ENCODE data around the gene FHIT. TPM values are rescaled to one million over a fixed set of nuclear protein-coding genes. Genes with fewer than 3 reads are reported as not detected.

Gene FHIT
- total RNA-seq, 1 experiment from 2014 or later: 20.1 TPM

- CTCF ChIA-PET: interaction anchor here (0.5 to 7.0 kb wide), 44 partner anchors 7 to 1360 kb away, joined by 3 to 124 read pairs (median 4); no protein-coding TSS in a partner anchor
- Mint-ChIP-seq H3K9me3 (ENCODE audit: unreplicated experiment) (no peaks in the 10 kb centered on the region), H3K4me1 (ENCODE audit: insufficient read depth, unreplicated experiment) (peaks cover 6% of the 10 kb centered on the region), H3K4me3 (ENCODE audit: unreplicated experiment) (no peak overlapping the region), H3K27me3 (ENCODE audit: insufficient read depth, unreplicated experiment) (no peaks in the 10 kb centered on the region), H3K36me3 (ENCODE audit: insufficient read depth, unreplicated experiment) (no peaks in the 10 kb centered on the region), H3K27ac (ENCODE audit: low read depth, unreplicated experiment) (no peak overlapping the region)
- POLR2A ChIA-PET: interaction anchor here (0.6 to 1.2 kb wide), 4 partner anchors 11 to 1525 kb away, joined by 3 to 5 read pairs (median 4); no protein-coding TSS in a partner anchor
- DNase-seq (ENCODE audit: unreplicated experiment): no peak
- intact Hi-C loops (cut with micrococcal nuclease): loop anchor here (1.0 to 2.0 kb wide), 7 partner anchors 48 to 1216 kb away; no protein-coding TSS in a partner anchor
- no TSS peak for BruUV-seq (replicated peaks)
- TF ChIP-seq CTCF (IDR thresholded peaks at IDR 0.05; ENCODE audit: unreplicated experiment): no peak
These were observed 1394.3 kb downstream of the FHIT start for GRCh38 chr3:59856934-59857460.

GRCh38 chr3:59854061-59854709, 1397.1 kb downstream of the FHIT start:
- no peak overlapping the region for H3K27ac Mint-ChIP-seq (ENCODE audit: low read depth, unreplicated experiment)
- H3K36me3 Mint-ChIP-seq (ENCODE audit: insufficient read depth, unreplicated experiment): no peaks in the 10 kb centered on the region
- CTCF ChIA-PET: interaction anchor here (0.6 to 7.0 kb wide), 9 partner anchors 12 to 1528 kb away, joined by 3 to 124 read pairs (median 4); no protein-coding TSS in a partner anchor
- peaks cover 6% of the 10 kb centered on the region for H3K4me1 Mint-ChIP-seq (ENCODE audit: insufficient read depth, unreplicated experiment)
- H3K27me3 Mint-ChIP-seq (ENCODE audit: insufficient read depth, unreplicated experiment): no peaks in the 10 kb centered on the region
- TF ChIP-seq CTCF (IDR thresholded peaks at IDR 0.05; ENCODE audit: unreplicated experiment): no peak
- H3K9me3 Mint-ChIP-seq (ENCODE audit: unreplicated experiment): no peaks in the 10 kb centered on the region
- no peak overlapping the region for H3K4me3 Mint-ChIP-seq (ENCODE audit: unreplicated experiment)
- no peak for DNase-seq (ENCODE audit: unreplicated experiment)
- intact Hi-C loops (cut with micrococcal nuclease): no loop called here
- POLR2A ChIA-PET: interaction anchor here (0.6 kb wide), 2 partner anchors 592 to 889 kb away, joined by 3 read pairs; no protein-coding TSS in a partner anchor
- no TSS peak for BruUV-seq (replicated peaks)

- Mint-ChIP-seq H3K4me1 (ENCODE audit: insufficient read depth, unreplicated experiment) (no peaks in the 10 kb centered on the region), H3K27me3 (ENCODE audit: insufficient read depth, unreplicated experiment) (no peaks in the 10 kb centered on the region), H3K4me3 (ENCODE audit: unreplicated experiment) (no peak overlapping the region), H3K9me3 (ENCODE audit: unreplicated experiment) (peaks cover 9% of the 10 kb centered on the region), H3K27ac (ENCODE audit: low read depth, unreplicated experiment) (no peak overlapping the region), H3K36me3 (ENCODE audit: insufficient read depth, unreplicated experiment) (no peaks in the 10 kb centered on the region)
- DNase-seq (ENCODE audit: unreplicated experiment): no peak
- intact Hi-C loops (cut with micrococcal nuclease): no loop called here
- ChIA-PET CTCF (interaction anchor here (0.5 to 4.7 kb wide), 7 partner anchors 9 to 1290 kb away, joined by 4 to 31 read pairs (median 6); no protein-coding TSS in a partner anchor), POLR2A (no interaction called here)
- no peak for TF ChIP-seq CTCF (IDR thresholded peaks at IDR 0.05; ENCODE audit: unreplicated experiment)
- BruUV-seq (replicated peaks): no TSS peak
These were observed 1400.8 kb downstream of the FHIT start for GRCh38 chr3:59850417-59850816.

DNA sequence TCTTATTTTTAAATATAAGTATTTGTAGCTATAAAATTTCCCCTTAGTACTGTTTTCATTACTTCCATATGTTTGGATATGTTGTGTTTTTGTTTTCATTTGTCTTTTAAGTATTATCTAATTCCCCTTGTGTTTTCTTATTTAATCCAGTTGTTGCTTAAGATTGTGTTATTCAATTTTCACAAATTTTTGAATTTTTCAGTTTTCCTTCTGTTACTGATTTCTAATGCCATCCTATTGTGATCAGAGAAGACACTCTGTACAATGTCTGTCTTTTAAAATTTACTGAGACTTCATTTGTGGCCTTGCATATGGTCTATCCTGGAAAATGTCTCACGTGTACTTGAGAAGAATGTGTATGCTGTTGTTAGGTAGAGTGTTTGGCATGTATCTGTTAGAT, 1405.9 kb downstream of the FHIT start:
- H3K4me3 Mint-ChIP-seq (ENCODE audit: unreplicated experiment): no peak overlapping the region
- no peak overlapping the region for H3K27ac Mint-ChIP-seq (ENCODE audit: low read depth, unreplicated experiment)
- intact Hi-C loops (cut with micrococcal nuclease): no loop called here
- no TSS peak for BruUV-seq (replicated peaks)
- DNase-seq (ENCODE audit: unreplicated experiment): no peak
- H3K4me1 Mint-ChIP-seq (ENCODE audit: insufficient read depth, unreplicated experiment): no peaks in the 10 kb centered on the region
- ChIA-PET CTCF (interaction anchor here (0.7 kb wide), 1 partner anchor 1036 kb away, joined by 4 read pairs; no protein-coding TSS in a partner anchor), POLR2A (interaction anchor here (0.6 to 1.7 kb wide), 2 partner anchors 12 to 639 kb away, joined by 3 to 5 read pairs; no protein-coding TSS in a partner anchor)
- no peaks in the 10 kb centered on the region for H3K27me3 Mint-ChIP-seq (ENCODE audit: insufficient read depth, unreplicated experiment)
- no peak for TF ChIP-seq CTCF (IDR thresholded peaks at IDR 0.05; ENCODE audit: unreplicated experiment)
- H3K9me3 Mint-ChIP-seq (ENCODE audit: unreplicated experiment): peaks cover 9% of the 10 kb centered on the region
- no peaks in the 10 kb centered on the region for H3K36me3 Mint-ChIP-seq (ENCODE audit: insufficient read depth, unreplicated experiment)

Measured in MCF 10A (cell line).